Medulla oblongata (tissue), 1 donor: Measurements from ENCODE around the gene NT5C2.
A peak's percentile ranks its signal among the peaks of the same experiment; 100 is the strongest.
"Not testable (repeated sequence)": the region's sequence is repeated elsewhere in the genome, so short reads cannot be mapped to it uniquely, and the experiment has no call there.

Experiments
- DNase-seq: peaks from one replicate; pipeline ENCODE4 v3.0.0-alpha.2; 2015; ENCODE audit errors: extremely low spot score

Gene NT5C2

GRCh38 chr10:103086799-103087198 lies 106.3 kb downstream of the NT5C2 start:
- no peak for DNase-seq

GRCh38 chr10:103086261-103086660 lies 106.8 kb downstream of the NT5C2 start:
- no peak for DNase-seq

GRCh38 chr10:103083977-103084320 lies 109.1 kb downstream of the NT5C2 start:
- DNase-seq, result no peak

GRCh38 chr10:103083266-103083976 lies 109.7 kb downstream of the NT5C2 start:
- peak; percentile 60 for DNase-seq

GRCh38 chr10:103082683-103083082 lies 110.4 kb downstream of the NT5C2 start:
- DNase-seq, result no peak

- DNase-seq, result no peak
Measured at GRCh38 chr10:103080891-103081581, 112.0 kb downstream of the NT5C2 start.

GRCh38 chr10:103079946-103080345 lies 113.1 kb downstream of the NT5C2 start:
- no peak for DNase-seq

- DNase-seq, result no peak
Measured at GRCh38 chr10:103079100-103079499, 114.0 kb downstream of the NT5C2 start.

GRCh38 chr10:103078676-103079075 lies 114.4 kb downstream of the NT5C2 start:
- no peak for DNase-seq

- no peak for DNase-seq
Measured at GRCh38 chr10:103078309-103078615, 114.8 kb downstream of the NT5C2 start.

GRCh38 chr10:103077491-103078308 lies 115.4 kb downstream of the NT5C2 start:
- DNase-seq, result no peak

- DNase-seq, result no peak
Measured at GRCh38 chr10:103077020-103077419, 116.1 kb downstream of the NT5C2 start.

GRCh38 chr10:103072891-103073290 lies 120.2 kb downstream of the NT5C2 start:
- no peak for DNase-seq

- no peak for DNase-seq
Measured at GRCh38 chr10:103072276-103072675, 120.8 kb downstream of the NT5C2 start.

- DNase-seq, result peak; percentile 37
Measured at GRCh38 chr10:103069453-103070331, 123.4 kb downstream of the NT5C2 start.

- DNase-seq, result no peak
Measured at GRCh38 chr10:103067956-103068355, 125.1 kb downstream of the NT5C2 start.

GRCh38 chr10:103067484-103067883 lies 125.6 kb downstream of the NT5C2 start:
- no peak for DNase-seq

GRCh38 chr10:103067099-103067477 lies 126.0 kb downstream of the NT5C2 start:
- DNase-seq, result not testable (repeated sequence)

GRCh38 chr10:103066141-103067098 lies 126.7 kb downstream of the NT5C2 start:
- DNase-seq, result no peak

- no peak for DNase-seq
Measured at GRCh38 chr10:103064956-103065355, 128.1 kb downstream of the NT5C2 start.
